HG03575 (cell line): ENCODE results near the gene TXNRD1.

Source experiments
- ATAC-seq: cut with Tn5 transposase; IDR thresholded peaks from one replicate; pipeline ENCODE4 v1.9.1; 2021; ENCODE audit not compliant: unreplicated experiment, insufficient number of reproducible peaks, low FRiP score; ENCODE audit errors: extremely low read depth

TXNRD1 gene

GRCh38 chr12:104336115-104336514, 120.5 kb downstream of the TXNRD1 start:
- no peak for ATAC-seq

- ATAC-seq = no peak
Measured at GRCh38 chr12:104337030-104337558, 121.5 kb downstream of the TXNRD1 start.

GRCh38 chr12:104339663-104340062, 124.1 kb downstream of the TXNRD1 start:
- ATAC-seq = no peak

- no peak for ATAC-seq
Measured at GRCh38 chr12:104340177-104340576, 124.6 kb downstream of the TXNRD1 start.

- ATAC-seq = no peak
Measured at GRCh38 chr12:104340925-104341611, 125.5 kb downstream of the TXNRD1 start.

GRCh38 chr12:104342147-104342546, 126.6 kb downstream of the TXNRD1 start:
- no peak for ATAC-seq

GRCh38 chr12:104342635-104343249, 127.2 kb downstream of the TXNRD1 start:
- no peak for ATAC-seq

GRCh38 chr12:104344682-104345081, 129.1 kb downstream of the TXNRD1 start:
- ATAC-seq = no peak

- no peak for ATAC-seq
Measured at GRCh38 chr12:104345234-104346066, 129.9 kb downstream of the TXNRD1 start.

- no peak for ATAC-seq
Measured at GRCh38 chr12:104347374-104348075, 131.9 kb downstream of the TXNRD1 start.

- no peak for ATAC-seq
Measured at GRCh38 chr12:104348283-104348993, 132.9 kb downstream of the TXNRD1 start.

- ATAC-seq = no peak
Measured at GRCh38 chr12:104348994-104349494, 133.5 kb downstream of the TXNRD1 start.

- ATAC-seq = no peak
Measured at GRCh38 chr12:104350211-104351056, 134.9 kb downstream of the TXNRD1 start.

- no peak for ATAC-seq
Measured at GRCh38 chr12:104351057-104351983, 135.7 kb downstream of the TXNRD1 start.

GRCh38 chr12:104352106-104352713, 136.6 kb downstream of the TXNRD1 start:
- ATAC-seq = no peak
